Stimulated activated CD8-positive, alpha-beta memory T cell treated with anti-CD3 and anti-CD28 coated beads, Interleukin-2, amount 100 ng/mL, for 1 hour (primary cell): Measurements from ENCODE around the gene MYO15B.

Source experiments
- DNase-seq, 2 donors: peaks; one replicate each; pipeline ENCODE4 v3.0.0-alpha.2; 2020; ENCODE audit warnings: low read depth in 2 of 2

The MYO15B gene

GRCh38 chr17:75602644-75603043, 15.0 kb downstream of the MYO15B start:
- DNase-seq, result no peak

DNA sequence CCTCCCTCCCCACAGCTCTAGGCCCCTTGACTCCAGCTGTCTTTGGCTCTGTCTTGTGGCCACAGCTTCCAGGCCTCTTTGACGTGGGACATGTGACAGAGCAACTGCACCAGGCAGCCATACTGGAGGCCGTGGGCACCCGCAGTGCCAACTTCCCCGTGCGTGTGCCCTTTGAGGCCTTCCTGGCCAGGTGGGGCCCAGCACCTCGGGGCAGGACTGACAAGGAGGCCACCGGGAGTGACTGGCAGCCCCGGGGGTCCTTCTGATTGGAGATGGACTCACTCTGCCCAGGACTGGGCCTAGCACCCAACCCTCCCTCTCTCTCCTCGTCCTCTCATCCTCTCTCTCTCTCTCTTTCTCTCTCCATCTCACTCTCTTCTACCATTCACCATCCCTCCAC, 15.5 kb downstream of the MYO15B start:
- no peak for DNase-seq

DNA sequence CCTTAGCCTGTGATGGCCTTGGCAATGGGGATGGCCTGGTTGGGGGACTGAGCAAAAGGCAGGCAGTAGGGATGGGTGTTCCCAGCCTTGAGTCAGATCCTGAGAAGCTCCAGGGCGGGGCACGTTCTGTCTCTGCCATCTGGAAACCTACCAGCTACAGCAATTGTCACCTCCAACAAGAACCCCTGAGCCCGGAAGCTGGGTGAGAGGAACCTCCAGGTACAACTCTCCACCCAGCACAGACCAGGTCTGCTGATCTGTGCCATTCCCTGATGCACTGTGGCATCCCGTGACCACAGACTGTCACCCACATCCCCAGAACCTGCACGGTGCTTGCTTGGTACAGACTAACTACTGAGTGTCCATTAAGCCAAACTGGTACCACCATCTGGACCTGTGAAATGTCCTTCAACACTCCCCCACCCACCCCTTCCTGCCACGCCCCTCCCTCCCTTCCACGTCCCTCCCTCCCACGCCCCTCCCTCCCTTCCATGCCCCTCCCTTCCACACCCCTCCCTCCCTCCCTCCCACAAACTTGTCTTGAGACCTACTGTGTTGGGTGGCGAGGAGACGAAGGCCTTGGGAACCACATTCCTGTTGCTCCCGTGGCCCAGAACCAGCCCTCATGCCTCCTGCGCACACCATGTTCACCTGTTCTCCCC, 16.6 kb downstream of the MYO15B start:
- no peak for DNase-seq

DNA sequence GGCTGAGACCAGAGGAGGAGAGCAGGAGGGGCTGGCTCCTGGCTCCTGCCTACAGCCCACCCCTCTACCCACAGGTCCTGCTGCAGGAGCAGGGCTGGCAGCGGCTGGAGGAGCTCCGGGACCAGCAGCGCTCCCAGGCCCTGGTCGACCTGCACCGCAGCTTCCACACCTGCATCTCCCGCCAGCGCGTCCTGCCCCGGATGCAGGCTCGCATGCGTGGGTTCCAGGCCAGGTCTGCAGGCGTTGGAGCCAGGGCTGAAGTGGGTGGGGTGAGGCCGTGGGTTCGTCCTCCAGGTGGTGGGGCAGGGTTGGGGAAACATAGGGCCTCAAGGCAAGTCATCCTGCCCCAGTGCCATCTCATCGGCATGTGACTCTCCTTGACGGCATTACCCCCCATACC, 18.2 kb downstream of the MYO15B start:
- DNase-seq, result no peak

DNA sequence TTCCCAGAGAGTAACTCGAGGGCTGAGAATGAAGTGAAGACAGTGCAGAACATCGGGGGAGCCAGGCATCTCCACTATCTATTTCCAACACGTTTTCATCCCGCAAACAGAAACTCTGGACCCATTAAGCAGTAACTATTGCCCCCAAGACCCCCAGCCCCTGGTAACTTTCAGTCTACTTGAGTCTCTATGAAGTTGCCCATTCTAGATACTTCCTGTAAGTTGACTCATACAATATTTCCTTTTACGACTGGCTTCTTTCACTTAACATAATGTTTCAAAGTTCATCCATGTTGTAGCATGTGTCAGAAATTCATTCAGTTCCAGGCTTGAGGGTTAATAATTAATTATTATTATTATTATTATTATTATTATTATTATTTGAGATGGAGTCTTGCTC, 19.5 kb downstream of the MYO15B start:
- no peak for DNase-seq

DNA sequence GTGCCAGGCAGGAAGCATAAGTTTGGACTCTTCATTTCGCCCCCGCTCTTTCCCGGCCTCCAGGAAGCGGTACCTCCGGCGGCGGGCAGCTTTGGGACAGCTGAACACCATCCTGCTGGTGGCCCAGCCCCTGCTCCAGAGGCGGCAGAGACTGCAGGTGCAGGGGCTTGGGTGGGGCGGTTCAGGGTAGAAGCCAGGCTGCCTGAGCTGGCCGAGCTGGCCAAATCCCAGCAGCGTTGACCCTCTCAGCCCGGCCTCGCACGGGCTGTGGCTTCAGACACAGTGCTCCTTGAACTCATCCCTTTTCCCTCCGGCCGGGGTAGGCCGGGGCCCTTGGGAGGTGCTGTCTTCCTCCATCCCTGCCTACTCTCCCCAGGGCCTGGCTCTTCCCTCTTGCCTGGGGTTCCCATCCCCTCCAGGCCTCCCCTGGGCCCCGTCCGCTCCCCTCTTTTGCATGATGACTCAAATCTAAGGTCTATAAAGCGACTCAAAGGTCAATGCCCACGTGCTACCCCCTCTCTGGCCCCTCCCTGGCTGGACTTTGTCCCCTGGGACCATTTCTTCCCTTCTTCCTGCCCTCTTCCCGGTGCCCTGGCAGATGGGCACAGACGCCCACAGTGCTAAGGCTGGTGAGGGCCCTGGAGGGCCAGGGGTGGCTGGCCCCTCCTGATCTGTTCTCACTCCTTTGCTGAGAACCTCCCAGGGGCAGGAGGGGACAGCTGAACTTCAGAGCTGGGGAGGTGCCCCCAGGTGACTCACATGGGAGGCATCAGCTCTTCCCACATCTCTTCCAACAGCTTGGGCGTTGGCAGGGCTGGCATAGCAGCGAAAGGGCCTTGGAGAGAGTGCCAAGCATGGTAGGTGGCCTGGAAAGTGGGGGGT, 22.7 kb downstream of the MYO15B start:
- no peak for DNase-seq

GRCh38 chr17:75611851-75612429, 24.3 kb downstream of the MYO15B start:
- DNase-seq, result no peak

GRCh38 chr17:75612906-75613626, 25.5 kb downstream of the MYO15B start:
- no peak for DNase-seq

- DNase-seq, result no peak
Measured at GRCh38 chr17:75614006-75614405, 26.4 kb downstream of the MYO15B start.

- DNase-seq, result no peak
Measured at GRCh38 chr17:75614556-75615270, 27.1 kb downstream of the MYO15B start.

DNA sequence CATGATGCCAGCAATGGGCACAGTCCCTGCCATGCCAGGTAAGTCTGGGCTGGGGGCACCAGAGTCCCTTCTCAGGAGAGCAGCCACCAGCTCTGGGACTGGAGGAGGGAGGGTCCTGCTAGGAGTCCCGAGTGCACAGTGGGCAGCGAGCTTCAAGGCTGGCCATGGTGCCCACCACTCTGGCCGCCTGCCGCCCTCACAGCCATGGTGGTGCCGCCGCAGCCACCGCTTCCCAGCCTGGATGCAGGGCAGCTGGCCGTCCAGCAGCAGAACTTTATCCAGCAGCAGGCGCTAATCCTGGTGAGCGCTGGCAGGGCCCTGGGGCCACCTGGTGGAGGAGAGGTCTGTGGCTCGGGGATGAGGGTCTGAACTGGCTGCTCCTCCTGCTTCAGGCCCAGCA, 27.7 kb downstream of the MYO15B start:
- DNase-seq, result no peak

DNA sequence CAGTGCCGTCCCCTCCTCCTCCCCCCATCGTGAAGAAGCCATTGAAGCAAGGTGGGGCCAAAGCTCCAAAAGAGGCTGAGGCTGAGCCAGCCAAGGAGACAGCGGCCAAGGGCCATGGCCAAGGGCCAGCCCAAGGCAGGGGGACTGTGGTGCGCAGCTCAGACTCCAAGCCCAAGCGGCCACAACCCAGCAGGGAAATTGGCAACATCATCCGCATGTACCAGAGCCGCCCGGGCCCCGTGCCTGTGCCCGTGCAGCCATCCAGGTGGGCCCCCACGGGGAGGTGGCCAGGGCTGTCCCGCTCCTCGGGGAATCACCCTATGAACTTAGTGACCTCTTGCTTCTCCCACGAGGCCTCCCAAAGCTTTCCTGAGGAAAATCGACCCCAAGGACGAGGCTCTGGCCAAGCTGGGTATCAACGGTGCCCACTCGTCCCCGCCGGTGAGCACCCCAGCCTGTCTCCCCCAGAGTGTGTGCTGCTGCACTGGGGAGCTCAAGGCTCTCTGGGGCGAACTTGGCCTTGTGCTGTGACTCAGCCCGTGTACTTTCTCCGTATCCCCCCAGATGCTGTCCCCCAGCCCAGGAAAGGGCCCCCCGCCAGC, 29.0 kb downstream of the MYO15B start:
- DNase-seq, result no peak

- no peak for DNase-seq
Measured at GRCh38 chr17:75617218-75617617, 29.6 kb downstream of the MYO15B start.

DNA sequence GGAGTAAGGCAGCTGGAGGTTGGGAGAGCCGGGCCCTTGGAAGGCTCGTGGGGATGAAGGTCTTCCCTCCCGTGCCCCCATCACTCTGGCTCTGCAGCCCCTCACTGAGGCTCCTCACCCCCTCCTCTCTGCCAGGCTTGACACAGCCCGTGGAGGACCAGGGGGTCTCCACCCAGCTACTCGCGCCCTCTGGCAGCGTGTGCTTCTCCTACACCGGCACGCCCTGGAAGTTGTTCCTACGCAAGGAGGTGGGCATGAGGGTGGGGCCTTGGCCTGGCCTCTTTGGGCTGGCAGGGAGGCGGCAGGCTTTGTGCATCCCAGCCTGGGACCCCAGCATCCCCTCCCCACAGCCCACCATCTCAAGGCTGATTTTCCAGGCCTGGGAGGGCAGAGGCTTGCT, 30.1 kb downstream of the MYO15B start:
- DNase-seq, result no peak

- no peak for DNase-seq
Measured at GRCh38 chr17:75619506-75620431, 32.2 kb downstream of the MYO15B start.

DNA sequence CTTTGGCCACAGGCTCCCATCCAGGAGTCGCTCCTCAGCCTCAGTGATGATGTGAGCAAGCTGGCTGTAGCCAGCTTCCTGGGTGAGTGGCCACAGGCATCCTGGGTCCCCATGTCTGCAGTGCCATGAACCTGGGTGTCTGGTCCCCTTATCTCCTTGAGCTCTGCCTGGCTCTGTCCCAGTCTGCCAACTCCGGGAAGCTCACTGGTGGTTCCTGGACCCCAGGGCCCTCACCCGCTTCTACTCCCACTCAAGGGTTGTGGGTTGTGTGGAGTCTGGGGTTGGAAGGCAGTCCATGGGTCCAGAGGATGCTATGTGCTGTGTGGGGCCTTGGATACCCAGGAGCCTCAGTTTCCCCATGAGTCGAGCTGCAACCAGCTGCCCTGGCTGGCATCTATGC, 33.9 kb downstream of the MYO15B start:
- no peak for DNase-seq

DNA sequence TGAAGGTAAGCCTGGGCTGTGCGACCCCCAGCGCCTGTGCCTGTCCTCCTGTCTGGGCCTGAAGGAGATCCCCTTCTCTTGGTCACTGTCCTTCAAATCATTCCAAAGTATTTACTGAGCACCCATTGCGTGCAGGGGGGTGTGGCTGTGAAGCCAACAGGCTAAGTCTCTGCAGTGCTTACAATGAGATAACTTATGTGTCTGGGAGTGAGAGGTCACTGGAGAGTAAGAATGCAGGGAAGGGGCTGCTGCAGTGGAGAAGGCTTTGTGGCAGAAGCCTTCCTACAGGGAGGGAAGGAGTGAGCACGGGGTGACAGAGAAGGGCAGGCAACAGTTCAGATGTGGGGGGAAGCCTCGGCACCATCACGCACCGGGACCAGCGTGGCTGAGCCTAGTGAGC, 34.5 kb downstream of the MYO15B start:
- no peak for DNase-seq

DNA sequence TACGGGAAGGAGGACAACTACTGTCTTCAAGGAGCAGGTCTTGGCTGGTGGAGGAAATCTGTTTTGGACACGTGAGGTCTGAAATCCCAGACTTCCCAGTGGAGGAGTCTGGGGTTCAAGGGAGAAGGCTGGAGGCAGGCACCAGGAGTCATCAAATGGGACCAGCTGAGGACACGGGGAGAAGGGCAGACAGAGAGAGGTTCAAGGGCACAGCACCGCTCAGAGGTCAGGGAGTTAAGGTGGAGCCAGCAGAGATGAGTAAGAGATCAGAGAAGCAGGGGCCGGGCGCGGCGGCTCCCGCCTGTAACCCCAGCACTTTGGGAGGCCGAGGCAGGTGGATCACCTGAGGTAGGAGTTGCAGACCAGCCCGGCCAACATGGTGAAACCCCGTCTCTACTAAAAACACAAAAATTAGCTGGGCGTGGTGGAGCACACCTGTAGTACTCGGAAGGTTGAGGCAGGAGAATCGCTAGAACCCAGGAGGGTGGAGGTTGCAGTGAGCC, 35.2 kb downstream of the MYO15B start:
- no peak for DNase-seq

GRCh38 chr17:75623386-75623785, 35.8 kb downstream of the MYO15B start:
- DNase-seq, result no peak

DNA sequence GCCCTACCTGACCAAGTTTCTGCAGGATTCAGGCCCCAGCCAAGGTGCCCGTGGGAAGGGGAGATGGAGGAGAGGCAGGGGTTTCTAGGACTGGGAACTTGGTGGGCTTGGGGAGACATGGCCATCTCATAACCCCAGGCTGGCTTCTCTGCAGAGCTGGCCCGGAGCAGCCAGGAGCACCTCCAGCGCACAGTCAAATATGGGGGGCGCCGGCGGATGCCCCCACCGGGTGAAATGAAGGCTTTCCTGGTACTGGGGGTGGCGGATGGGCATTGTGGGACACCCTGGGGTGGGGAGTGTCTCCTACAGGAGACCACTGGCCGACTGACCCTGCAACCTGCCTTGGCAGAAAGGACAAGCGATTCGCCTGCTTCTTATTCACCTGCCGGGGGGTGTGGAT, 36.4 kb downstream of the MYO15B start:
- DNase-seq, result no peak
